UCSD-AML1 (cell line): ENCODE data around the gene ADAMTSL3.

ENCODE experiments used
- DNase-seq: peaks from one replicate; lab custom pipeline; 2025; ENCODE audit not compliant: unreplicated experiment; lab: John Stamatoyannopoulos, UW

ADAMTSL3 gene

DNA sequence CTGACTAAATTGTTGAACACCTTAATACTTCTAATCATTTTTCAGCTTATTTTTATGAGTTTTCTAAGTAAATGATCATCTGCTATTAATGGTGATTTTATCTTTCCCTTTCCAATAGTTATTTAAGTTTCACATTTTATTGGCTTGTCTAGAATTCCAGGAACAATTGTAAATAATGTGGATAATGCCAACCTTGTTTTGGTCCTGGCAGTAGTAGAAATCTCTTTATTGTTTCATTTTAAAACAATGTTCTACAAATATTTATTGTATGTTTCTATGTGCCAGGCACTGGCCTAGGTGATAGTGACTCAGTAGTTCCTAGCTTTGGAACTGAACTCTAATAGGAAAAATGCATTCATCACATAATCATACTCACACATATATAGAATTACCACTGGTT lies 264.1 kb downstream of the ADAMTSL3 start:
- DNase-seq = no peak

DNA sequence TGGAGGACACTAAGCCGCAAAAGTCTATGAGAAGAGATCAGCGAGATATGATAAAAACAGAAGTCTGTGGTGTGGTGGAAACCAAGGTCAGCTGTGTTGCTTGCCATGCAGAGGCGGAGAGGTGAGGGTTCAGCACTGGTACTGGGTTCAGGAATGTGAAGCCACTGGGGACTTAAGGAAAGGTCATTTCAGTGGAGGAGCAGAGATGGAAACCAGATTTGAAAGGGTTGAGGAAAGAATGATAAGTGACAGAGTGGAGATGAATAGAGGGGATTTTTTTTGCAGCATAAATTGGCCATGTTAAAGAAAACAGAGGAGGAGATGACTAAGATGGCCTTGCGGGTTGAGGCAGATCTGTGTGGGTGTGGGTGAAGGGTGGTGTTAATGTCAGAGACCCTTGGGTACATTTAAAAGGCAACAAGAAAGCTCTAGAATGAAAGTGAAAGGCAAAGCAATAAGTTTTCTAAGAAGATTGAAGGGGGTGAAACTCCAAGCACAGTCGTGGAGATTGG lies 265.5 kb downstream of the ADAMTSL3 start:
- DNase-seq = no peak

- no peak for DNase-seq
Observed at GRCh38 chr15:83919978-83920510, 266.1 kb downstream of the ADAMTSL3 start.

DNA sequence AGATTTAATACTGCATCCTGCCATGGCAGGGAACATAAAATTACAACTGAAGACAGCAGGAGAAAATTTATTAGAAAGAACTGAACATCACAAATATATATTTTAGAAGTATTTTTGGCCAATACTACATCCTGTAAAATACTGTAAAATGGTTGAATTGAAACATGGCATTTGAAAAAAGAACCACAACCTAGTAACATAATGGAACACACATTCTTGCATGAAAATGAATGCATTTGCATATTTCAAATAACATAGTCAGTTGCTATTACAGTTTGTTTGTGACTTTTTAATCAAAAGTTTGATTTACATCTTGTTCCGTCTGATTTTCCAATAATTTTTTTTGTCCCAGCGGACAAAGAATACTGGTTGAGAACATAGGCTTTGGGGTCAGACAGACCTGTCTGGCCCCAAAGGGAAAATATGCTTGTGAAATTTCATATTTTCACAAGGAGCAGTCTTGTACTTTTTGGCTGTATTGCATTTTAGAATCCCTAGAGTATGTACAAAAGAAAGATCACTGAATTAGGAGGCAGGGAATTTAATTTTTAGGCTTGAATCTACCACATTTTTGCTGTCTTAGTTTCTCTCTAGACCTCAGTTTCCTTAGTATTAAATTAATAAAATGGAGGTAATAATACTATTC lies 268.8 kb downstream of the ADAMTSL3 start:
- no peak for DNase-seq

GRCh38 chr15:83926116-83926515 lies 272.2 kb downstream of the ADAMTSL3 start:
- DNase-seq = no peak

GRCh38 chr15:83927704-83928391 lies 273.9 kb downstream of the ADAMTSL3 start:
- DNase-seq = no peak

DNA sequence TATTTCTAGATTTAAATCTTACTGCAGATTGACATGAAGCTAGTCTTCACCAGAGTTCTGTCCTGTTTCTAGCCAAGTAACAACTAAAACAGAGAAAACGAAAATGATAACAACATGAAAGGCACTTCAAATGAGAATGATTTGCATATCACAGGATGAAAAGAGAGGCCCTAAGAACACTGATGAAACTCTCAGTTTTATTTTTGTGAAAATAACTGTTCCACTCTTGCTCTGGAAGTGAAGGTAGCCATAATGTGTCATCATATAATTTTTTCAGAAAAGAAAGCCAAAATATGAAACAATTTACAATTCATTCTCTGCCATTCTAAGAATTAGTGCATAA lies 274.4 kb downstream of the ADAMTSL3 start:
- DNase-seq = no peak

DNA sequence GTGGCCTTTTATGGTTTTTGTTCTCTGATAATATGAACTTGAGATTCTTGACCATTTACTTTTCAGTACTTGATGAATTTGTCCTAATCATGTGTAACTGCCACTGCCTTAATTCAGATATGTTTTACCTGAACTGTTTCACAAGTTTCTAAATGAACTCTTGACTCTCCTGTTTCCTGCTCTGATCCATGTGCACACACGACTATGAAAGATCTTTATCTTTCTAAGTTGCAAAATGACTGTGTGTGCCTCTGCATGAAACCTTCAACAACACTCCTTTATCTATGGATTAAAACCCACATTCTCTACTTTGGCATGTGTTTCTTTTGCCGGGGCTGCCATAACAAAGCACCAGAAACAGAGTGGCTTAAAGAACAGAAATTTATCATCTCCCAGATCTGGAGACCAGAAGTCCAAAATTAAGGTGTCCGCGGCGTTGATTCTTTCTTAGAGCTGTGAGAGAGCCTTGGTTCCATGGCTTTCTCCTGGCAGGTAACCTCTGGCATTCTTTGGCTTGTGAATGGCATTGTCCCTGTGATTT lies 275.0 kb downstream of the ADAMTSL3 start:
- DNase-seq = no peak

DNA sequence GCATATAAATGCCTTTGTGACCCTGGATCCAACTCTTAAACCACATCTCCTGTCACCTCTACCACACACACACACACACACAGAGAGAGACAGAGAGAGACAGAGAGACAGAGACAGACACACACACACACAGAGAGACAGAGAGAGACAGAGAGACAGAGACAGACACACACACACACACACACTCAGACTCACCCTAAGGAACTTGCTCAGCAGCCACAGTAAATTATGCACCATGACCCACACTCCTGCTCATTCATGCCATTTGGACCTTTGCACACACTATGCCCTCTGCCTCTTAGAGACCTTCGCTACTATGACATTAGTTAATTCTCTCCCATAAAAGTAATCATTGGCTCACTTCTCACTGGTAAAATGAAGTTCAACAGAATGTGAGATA lies 275.7 kb downstream of the ADAMTSL3 start:
- DNase-seq = no peak

GRCh38 chr15:83930392-83931212 lies 276.7 kb downstream of the ADAMTSL3 start:
- DNase-seq = no peak

GRCh38 chr15:83935774-83936173 lies 281.9 kb downstream of the ADAMTSL3 start:
- DNase-seq = no peak

DNA sequence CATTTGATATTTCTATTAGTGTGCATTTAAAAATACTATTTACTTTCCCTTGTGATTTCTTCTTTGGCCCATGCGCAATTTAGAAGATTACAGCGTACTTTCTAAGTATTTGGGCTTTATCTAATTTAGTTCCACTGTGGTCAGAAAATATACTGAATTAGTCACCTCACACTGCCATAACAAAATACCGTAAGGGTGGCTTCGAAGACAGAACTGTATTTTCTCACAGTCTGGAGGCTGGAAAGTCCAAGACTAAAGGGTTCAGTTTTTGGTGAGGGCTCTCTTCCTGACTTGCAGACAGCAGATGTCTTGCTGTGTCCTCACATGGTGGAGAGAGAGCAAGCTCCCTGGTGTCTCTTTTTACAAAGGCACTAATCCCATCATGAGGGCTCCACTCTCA lies 286.2 kb downstream of the ADAMTSL3 start:
- DNase-seq = no peak

DNA sequence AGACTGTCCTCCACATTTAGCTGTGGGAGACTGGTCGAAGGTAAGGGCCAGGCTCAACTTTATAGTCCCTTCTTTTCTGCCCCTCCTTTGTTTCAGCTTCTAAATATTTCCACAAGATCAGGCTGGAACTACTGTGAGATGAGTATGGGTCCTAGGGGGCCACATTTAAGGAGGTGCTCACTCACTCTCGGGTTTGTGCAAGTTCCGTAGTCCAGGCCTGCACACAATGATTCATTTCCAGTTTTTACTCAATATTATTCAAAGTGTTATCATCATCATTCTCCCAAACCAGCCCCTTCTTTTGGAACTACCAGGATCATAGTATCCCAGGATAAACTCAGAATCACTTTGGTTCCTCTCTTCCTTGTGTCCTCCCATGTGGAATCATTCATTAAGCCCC lies 289.1 kb downstream of the ADAMTSL3 start:
- no peak for DNase-seq

DNA sequence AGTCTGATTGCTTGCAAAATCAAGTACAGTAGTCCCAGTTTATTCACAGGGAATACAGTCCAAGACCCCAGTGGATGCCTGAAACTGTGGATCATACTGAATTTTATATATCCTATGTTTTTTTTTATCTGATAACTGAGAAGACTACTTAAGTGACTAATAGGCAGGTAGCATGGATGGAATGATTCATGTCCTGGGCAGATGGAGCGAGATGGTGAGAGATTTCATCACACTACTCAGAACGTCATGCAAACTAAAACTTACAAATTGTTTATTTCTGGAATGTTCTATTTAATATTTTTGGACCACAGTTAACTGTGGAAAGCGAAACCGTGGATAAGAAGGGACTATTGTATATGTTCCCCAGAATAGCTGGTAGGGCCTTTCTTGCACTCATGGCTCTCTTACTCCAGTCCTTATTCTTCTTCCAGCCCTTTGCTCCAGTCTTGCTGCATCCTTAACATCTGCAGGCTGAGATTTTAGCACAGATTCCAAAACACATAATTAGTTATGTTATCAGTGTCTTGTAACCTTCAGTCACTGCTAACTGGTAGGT lies 290.0 kb downstream of the ADAMTSL3 start:
- DNase-seq = no peak

DNA sequence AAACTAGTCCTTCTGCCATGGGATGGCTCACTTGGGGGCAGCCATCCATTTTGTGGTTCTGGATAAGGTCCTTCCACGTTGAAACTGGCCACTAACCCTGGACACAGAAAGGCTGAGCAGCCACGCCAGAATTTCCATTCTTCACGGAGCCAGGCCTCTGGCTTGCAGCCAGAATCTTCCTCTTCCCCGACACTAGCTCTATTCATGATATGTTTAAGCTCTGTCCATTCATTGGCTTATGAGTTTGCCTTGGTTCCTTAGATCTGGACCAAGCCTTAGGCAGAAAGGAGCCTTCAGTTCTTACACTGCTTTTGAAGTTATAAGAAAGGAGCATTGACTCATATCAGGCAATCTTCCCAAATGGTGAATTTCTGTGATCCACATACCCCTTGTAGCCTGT lies 293.2 kb downstream of the ADAMTSL3 start:
- no peak for DNase-seq

DNA sequence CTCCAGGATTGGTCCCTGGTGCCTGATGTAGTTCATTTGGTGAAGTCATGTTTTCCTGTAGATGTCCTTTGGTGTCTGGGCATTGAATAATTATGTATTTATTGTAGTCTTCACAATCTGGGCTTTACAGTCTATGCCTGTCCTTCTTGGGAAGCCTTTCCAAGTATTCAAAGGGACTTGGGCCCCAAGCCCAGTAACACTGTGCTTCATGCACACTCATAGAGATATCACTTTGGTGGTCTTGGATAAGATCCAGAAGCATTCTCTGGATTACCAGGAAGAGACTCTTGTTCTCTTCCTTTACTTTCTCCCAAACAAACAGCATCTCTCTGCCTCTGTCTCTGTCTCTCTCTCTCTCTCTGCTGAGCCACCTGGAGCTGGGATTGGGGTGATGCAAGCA lies 300.6 kb downstream of the ADAMTSL3 start:
- DNase-seq = no peak

- no peak for DNase-seq
Observed at GRCh38 chr15:83955806-83956265, 301.9 kb downstream of the ADAMTSL3 start.

GRCh38 chr15:83956887-83957286 lies 303.0 kb downstream of the ADAMTSL3 start:
- DNase-seq = no peak

- DNase-seq = no peak
Observed at GRCh38 chr15:83959477-83959876, 305.6 kb downstream of the ADAMTSL3 start.

- no peak for DNase-seq
Observed at GRCh38 chr15:83960192-83960829, 306.4 kb downstream of the ADAMTSL3 start.
